Mesenchymal stem cell (in vitro differentiated cells and primary cell): Measurements from ENCODE around the gene PLCG2.

Experiments used
- DNase-seq: peaks from one replicate; pipeline ENCODE4 v3.0.0-alpha.2; 2013
- H2AFZ ChIP-seq: one replicate; pipeline ENCODE4 v1.6.1; 2013; ENCODE audit warnings: low read depth, mild to moderate bottlenecking, control low read depth, inconsistent platforms, low read length, moderate library complexity
- H2AK5ac ChIP-seq: 2 replicates; pipeline ENCODE4 v1.6.1; 2013; ENCODE audit warnings: low read length, moderate library complexity, mild to moderate bottlenecking, inconsistent platforms; ENCODE audit not compliant: severe bottlenecking
- H2BK120ac ChIP-seq: one replicate; pipeline ENCODE4 v1.6.1; 2013; ENCODE audit warnings: low read depth, mild to moderate bottlenecking, inconsistent platforms, low read length, moderate library complexity
- H2BK12ac ChIP-seq, 2 experiments: one replicate each; pipeline ENCODE4 v1.6.1; 2013; ENCODE audit warnings: inconsistent platforms in 2 of 2, low read length in 2 of 2, mild to moderate bottlenecking in 2 of 2, moderate library complexity in 2 of 2, control low read depth in 1 of 2
- H2BK15ac ChIP-seq: one replicate; pipeline ENCODE4 v1.6.1; 2013; ENCODE audit warnings: mild to moderate bottlenecking, low read depth, inconsistent platforms; ENCODE audit not compliant: poor library complexity, severe bottlenecking
- H2BK5ac ChIP-seq: 2 replicates; pipeline ENCODE4 v1.6.1; 2013; ENCODE audit warnings: low read depth, mild to moderate bottlenecking, low read length, control low read depth, inconsistent platforms; ENCODE audit not compliant: poor library complexity, severe bottlenecking
- H3K14ac ChIP-seq, 2 experiments: one replicate each; pipeline ENCODE4 v1.6.1; 2013; ENCODE audit warnings: inconsistent platforms in 2 of 2, low read length in 2 of 2, control low read depth in 1 of 2, mild to moderate bottlenecking in 1 of 2, moderate library complexity in 1 of 2
- H3K18ac ChIP-seq, 2 experiments: one replicate each; pipeline ENCODE4 v1.6.1; 2013; ENCODE audit warnings: inconsistent platforms in 2 of 2, low read length in 2 of 2, control low read depth in 1 of 2, low read depth in 1 of 2, mild to moderate bottlenecking in 1 of 2
- H3K23ac ChIP-seq, 2 experiments: one replicate each; pipeline ENCODE4 v1.6.1; 2013; ENCODE audit warnings: inconsistent platforms in 2 of 2, low read length in 2 of 2, mild to moderate bottlenecking in 2 of 2, moderate library complexity in 2 of 2, control low read depth in 1 of 2
- H3K27ac ChIP-seq: 2 replicates; pipeline ENCODE4 v1.5.1; 2013; ENCODE audit warnings: mild to moderate bottlenecking, moderate library complexity, low read length, control low read depth, inconsistent platforms; ENCODE audit not compliant: poor library complexity, severe bottlenecking
- H3K27me3 ChIP-seq, 2 experiments: 2 replicates each; pipeline versions ENCODE4 v1.6.1 to v1.7.0; 2013; ENCODE audit warnings: low read length in 2 of 2, mild to moderate bottlenecking in 2 of 2, moderate library complexity in 2 of 2, control low read depth in 1 of 2, inconsistent platforms in 1 of 2; ENCODE audit not compliant: control insufficient read depth in 1 of 2, insufficient read depth in 1 of 2
- H3K36me3 ChIP-seq, 2 experiments: 2 replicates each; pipeline versions ENCODE4 v1.6.1 to v1.7.0; 2013; ENCODE audit warnings: low read length in 2 of 2, control low read depth in 1 of 2, inconsistent platforms in 1 of 2, low read depth in 1 of 2, mild to moderate bottlenecking in 1 of 2; ENCODE audit not compliant: insufficient read depth in 2 of 2, control insufficient read depth in 1 of 2
- H3K4ac ChIP-seq, 2 experiments: one replicate each; pipeline ENCODE4 v1.6.1; 2013; ENCODE audit warnings: inconsistent platforms in 2 of 2, low read length in 2 of 2, mild to moderate bottlenecking in 2 of 2, moderate library complexity in 2 of 2, control low read depth in 1 of 2, low read depth in 1 of 2
- H3K4me1 ChIP-seq: 2 replicates; pipeline ENCODE4 v1.6.1; 2013; ENCODE audit warnings: low read depth, low read length, control low read depth; ENCODE audit not compliant: control insufficient read depth, insufficient read depth
- H3K4me2 ChIP-seq: 2 replicates; pipeline ENCODE4 v1.6.1; 2013; ENCODE audit warnings: low read length, mild to moderate bottlenecking, inconsistent platforms; ENCODE audit not compliant: poor library complexity, severe bottlenecking
- H3K4me3 ChIP-seq, 2 experiments: 2 replicates each; pipeline versions ENCODE4 v1.5.1 to v1.7.0; 2013; ENCODE audit warnings: low read length in 2 of 2, mild to moderate bottlenecking in 2 of 2, control low read depth in 1 of 2, low read depth in 1 of 2; ENCODE audit not compliant: insufficient read depth in 1 of 2
- H3K79me1 ChIP-seq: replicated peaks from 2 replicates; pipeline ENCODE4 v1.6.1; 2013; ENCODE audit warnings: mild to moderate bottlenecking, control low read depth, low read length, inconsistent platforms; ENCODE audit not compliant: poor library complexity, severe bottlenecking
- H3K9ac ChIP-seq: 2 replicates; pipeline ENCODE4 v1.7.0; 2013; ENCODE audit warnings: mild to moderate bottlenecking, low read length, moderate library complexity
- H3K9me3 ChIP-seq: 2 replicates; pipeline ENCODE4 v1.7.0; 2013; ENCODE audit warnings: mild to moderate bottlenecking, low read length; ENCODE audit not compliant: control insufficient read depth
- H4K8ac ChIP-seq: one replicate; pipeline ENCODE4 v1.6.1; 2013; ENCODE audit warnings: inconsistent platforms, mild to moderate bottlenecking, low read length, moderate library complexity
- H4K91ac ChIP-seq: one replicate; pipeline ENCODE4 v1.6.1; 2013; ENCODE audit warnings: mild to moderate bottlenecking, low read length, inconsistent platforms
- WGBS: methylation state at CpG from one replicate; pipeline ENCODE4 v1.1.7; 2013; ENCODE audit warnings: mixed read lengths; 5-methylcytosine and 5-hydroxymethylcytosine counted together

Gene PLCG2

GRCh38 chr16:81790830-81791435 lies 11.8 kb downstream of the PLCG2 start:
- no peak overlapping the region for H3K27ac ChIP-seq
- H3K14ac ChIP-seq = no peak overlapping the region
- no peak overlapping the region for H2BK15ac ChIP-seq
- no peaks in the 10 kb centered on the region for H3K4me1 ChIP-seq
- H4K8ac ChIP-seq = no peak overlapping the region
- H3K9me3 ChIP-seq = no peaks in the 10 kb centered on the region
- no peak overlapping the region for H2BK12ac ChIP-seq
- 47% methylated on average over 2 of the region's 2 CpGs for WGBS
- H3K4me2 ChIP-seq = no peak overlapping the region
- H2BK5ac ChIP-seq = no peak overlapping the region
- H3K4ac ChIP-seq = no peak overlapping the region
- H3K27me3 ChIP-seq = peaks cover 8 to 31% of the 10 kb centered on the region in 2 experiments
- H3K23ac ChIP-seq = no peak overlapping the region
- DNase-seq = peak; percentile 4
- no peak overlapping the region for H3K18ac ChIP-seq
- no peak overlapping the region for H3K9ac ChIP-seq
- H3K79me1 ChIP-seq = no peaks in the 10 kb centered on the region
- no peaks in the 10 kb centered on the region for H3K36me3 ChIP-seq
- no peak overlapping the region for H2AK5ac ChIP-seq
- no peak overlapping the region for H3K4me3 ChIP-seq
- H2AFZ ChIP-seq = no peak overlapping the region
- H2BK120ac ChIP-seq = no peak overlapping the region
- no peak overlapping the region for H4K91ac ChIP-seq

- H2BK12ac ChIP-seq = no peak overlapping the region
- no peaks in the 10 kb centered on the region for H3K9me3 ChIP-seq
- no peak overlapping the region for H2AFZ ChIP-seq
- no peak overlapping the region for H3K9ac ChIP-seq
- no peaks in the 10 kb centered on the region for H3K79me1 ChIP-seq
- H3K4me3 ChIP-seq = no peak overlapping the region
- no peak overlapping the region for H4K8ac ChIP-seq
- WGBS = 88% methylated on average over 1 of the region's 1 CpG
- no peak overlapping the region for H3K4ac ChIP-seq
- H2BK5ac ChIP-seq = no peak overlapping the region
- peaks cover 8 to 31% of the 10 kb centered on the region in 2 experiments for H3K27me3 ChIP-seq
- no peak overlapping the region for H3K27ac ChIP-seq
- H2BK120ac ChIP-seq = no peak overlapping the region
- H3K18ac ChIP-seq = no peak overlapping the region
- H3K36me3 ChIP-seq = no peaks in the 10 kb centered on the region
- H3K4me2 ChIP-seq = no peak overlapping the region
- no peak overlapping the region for H2BK15ac ChIP-seq
- H4K91ac ChIP-seq = no peak overlapping the region
- no peak overlapping the region for H3K14ac ChIP-seq
- DNase-seq = no peak
- H2AK5ac ChIP-seq = no peak overlapping the region
- H3K4me1 ChIP-seq = no peaks in the 10 kb centered on the region
- H3K23ac ChIP-seq = no peak overlapping the region
Observed at GRCh38 chr16:81792828-81793227, 13.7 kb downstream of the PLCG2 start.

GRCh38 chr16:81795193-81795592 lies 16.1 kb downstream of the PLCG2 start:
- Histone ChIP-seq H3K27ac (no peak overlapping the region), H2BK15ac (no peak overlapping the region), H3K14ac (no peak overlapping the region), H2BK120ac (no peak overlapping the region), H4K91ac (no peak overlapping the region), H2BK12ac (no peak overlapping the region), H3K18ac (no peak overlapping the region), H3K4me3 (no peak overlapping the region), H2AK5ac (no peak overlapping the region), H3K4me1 (no peaks in the 10 kb centered on the region), H3K27me3 (peaks cover 8 to 26% of the 10 kb centered on the region in 2 experiments), H3K36me3 (no peaks in the 10 kb centered on the region), H3K9me3 (no peaks in the 10 kb centered on the region), H4K8ac (no peak overlapping the region), H2AFZ (no peak overlapping the region), H3K4me2 (no peak overlapping the region), H3K9ac (no peak overlapping the region), H3K4ac (no peak overlapping the region), H3K23ac (no peak overlapping the region), H2BK5ac (no peak overlapping the region), H3K79me1 (no peaks in the 10 kb centered on the region)
- DNase-seq = no peak
- WGBS = 98% methylated on average over 3 of the region's 3 CpGs

GRCh38 chr16:81796035-81796434 lies 16.9 kb downstream of the PLCG2 start:
- Histone ChIP-seq H3K4me3 (no peak overlapping the region), H3K36me3 (no peaks in the 10 kb centered on the region), H4K8ac (no peak overlapping the region), H3K27me3 (peaks cover 8 to 21% of the 10 kb centered on the region in 2 experiments), H2AFZ (no peak overlapping the region), H4K91ac (no peak overlapping the region), H2BK15ac (no peak overlapping the region), H3K4ac (no peak overlapping the region), H3K9ac (no peak overlapping the region), H2AK5ac (no peak overlapping the region), H2BK12ac (no peak overlapping the region), H2BK5ac (no peak overlapping the region), H3K23ac (no peak overlapping the region), H3K4me2 (no peak overlapping the region), H3K14ac (no peak overlapping the region), H3K4me1 (no peaks in the 10 kb centered on the region), H2BK120ac (no peak overlapping the region), H3K18ac (no peak overlapping the region), H3K79me1 (no peaks in the 10 kb centered on the region), H3K9me3 (no peaks in the 10 kb centered on the region), H3K27ac (no peak overlapping the region)
- 85% methylated on average over 2 of the region's 2 CpGs for WGBS
- no peak for DNase-seq
